ENCODE measurements around the gene STK16. TPM values are rescaled to one million over a fixed set of nuclear protein-coding genes. Genes with fewer than 3 reads are reported as not detected.

The STK16 gene
- total and polyA plus RNA-seq, 2 of the 4 experiments (the other 2 are of a cell fraction), result 44.4 to 50.1 TPM

GRCh38 chr2:219219784-219220532 lies 25.3 kb upstream of the STK16 start (continued):
- no peak for TF ChIP-seq MXI1 (IDR thresholded peaks at IDR 0.05; ENCODE audit: borderline replicate concordance, low read depth, low read length)

DNA sequence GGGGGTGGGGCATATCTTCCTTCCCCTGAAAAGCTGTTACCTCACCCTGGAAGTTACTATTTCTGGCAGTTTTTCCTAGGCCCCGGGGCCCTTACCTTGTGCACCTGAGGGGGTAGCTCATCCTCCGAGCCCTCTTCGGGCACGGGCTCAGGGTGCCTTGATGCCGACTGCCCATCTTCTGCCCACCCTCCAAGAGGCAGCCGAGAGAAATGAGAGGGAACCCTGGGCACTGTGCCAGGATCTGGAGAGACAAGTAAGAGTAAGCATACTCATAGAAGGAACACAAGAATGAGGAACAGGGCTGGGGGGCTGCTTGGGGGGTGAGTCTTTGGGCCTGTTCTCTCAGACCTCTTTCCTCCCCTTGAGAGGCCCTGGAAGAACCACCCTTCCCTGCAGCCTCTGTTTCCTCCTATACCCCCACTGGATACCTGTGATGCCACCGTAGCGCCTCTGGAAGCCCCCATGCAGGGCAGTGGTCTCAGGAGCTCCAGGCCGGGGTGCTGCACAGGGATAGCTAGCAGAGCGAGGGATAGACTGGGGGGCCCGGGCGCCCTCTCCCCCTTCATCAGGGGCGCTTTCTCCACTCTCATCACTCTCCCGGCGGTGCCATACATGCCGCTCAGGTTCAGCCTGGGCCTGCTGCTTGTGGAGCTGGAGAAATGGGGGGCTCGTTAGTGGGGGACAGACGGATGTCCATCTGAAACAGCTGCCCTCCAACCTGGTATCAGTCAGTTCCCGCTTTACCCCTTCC lies 24.5 kb upstream of the STK16 start:
- ChIA-PET CTCF (no interaction called here), POLR2A (ENCODE audit: unreplicated experiment) (no interaction called here)
- peaks cover 6% of the 10 kb centered on the region for H3K9me1 ChIP-seq (ENCODE audit: insufficient read depth, low read length)
- no peak overlapping the region for H3K56ac ChIP-seq (ENCODE audit: extremely low read depth, insufficient read depth, low read length)
- ATAC-seq (ENCODE audit: low read depth) (no peak), DNase-seq (no peak)
- H3K4me1 ChIP-seq (ENCODE audit: control insufficient read depth, insufficient read depth, low read length), result peaks cover 5% of the 10 kb centered on the region; the same call in 1 of the 2 replicates
- no peaks in the 10 kb centered on the region for H3K9me3 ChIP-seq (ENCODE audit: control insufficient read depth, insufficient read depth, low read length)
- no peak overlapping the region for H3K18ac ChIP-seq (ENCODE audit: low read depth, low read length)
- no peak overlapping the region for H4K91ac ChIP-seq (ENCODE audit: insufficient read depth, low read depth, low read length)
- no peak overlapping the region for H4K5ac ChIP-seq (ENCODE audit: low read depth, low read length)
- no peak overlapping the region for H3K27ac ChIP-seq (ENCODE audit: insufficient read depth, low read length)
- intact Hi-C loops (cut with micrococcal nuclease) (no loop called here), in situ Hi-C loops (cut with MboI; ENCODE audit: low sequenced_read_pairs) (no loop called here), dilution Hi-C loops (cut with HindIII; ENCODE audit: low sequenced_read_pairs, unreplicated experiment) (no loop called here)
- H3K4me3 ChIP-seq (ENCODE audit: insufficient read depth, low read depth, low read length), result no peak overlapping the region
- H4K8ac ChIP-seq (ENCODE audit: low read depth in 2 of 2, low read length in 2 of 2), result no peak overlapping the region
- no peak overlapping the region for H3K9ac ChIP-seq (ENCODE audit: low read depth, low read length)
- no peak overlapping the region for H3K14ac ChIP-seq (replicated peaks; ENCODE audit: low read depth, low read length)
- no CpG with 5 or more reads among the region's 19 CpGs for WGBS, 2 experiments (ENCODE audit: extremely low coverage in 2 of 2, insufficient read length in 1 of 2)
- no peak overlapping the region for H2AK5ac ChIP-seq (ENCODE audit: low read depth, low read length)
- no peak overlapping the region for H3K23ac ChIP-seq (ENCODE audit: low read depth, low read length)
- H3K4me2 ChIP-seq (ENCODE audit: low read depth, low read length), result no peak overlapping the region
- peaks cover 8% of the 10 kb centered on the region for H4K20me1 ChIP-seq (ENCODE audit: insufficient read depth, low read length)
- no peak overlapping the region for H2AFZ ChIP-seq (replicated peaks; ENCODE audit: low read length, poor library complexity)
- H2AK9ac ChIP-seq (replicated peaks; ENCODE audit: low read depth, low read length, poor library complexity), result no peak overlapping the region
- H2BK120ac ChIP-seq (ENCODE audit: low read depth, low read length), result no peak overlapping the region
- H3K36me3 ChIP-seq (ENCODE audit: control insufficient read depth, insufficient read depth, low read length), result peaks cover 58% of the 10 kb centered on the region
- no TSS peak for BruUV-seq (replicated peaks)
- peaks cover 8 to 20% of the 10 kb centered on the region in 2 experiments; a peak in 3 of 4 replicates for H3K79me1 ChIP-seq (ENCODE audit: low read depth in 1 of 2, low read length in 2 of 2)
- no peak overlapping the region for H3K4ac ChIP-seq (ENCODE audit: low read depth, low read length)
- no peak overlapping the region for H2BK15ac ChIP-seq (ENCODE audit: low read depth, low read length)
- no peaks in the 10 kb centered on the region for H3K27me3 ChIP-seq (ENCODE audit: control insufficient read depth, insufficient read depth, low read length)
- no peak overlapping the region for H2BK20ac ChIP-seq (ENCODE audit: low read depth, low read length)
- H2BK5ac ChIP-seq (ENCODE audit: low read depth, low read length, poor library complexity, severe bottlenecking), result no peak overlapping the region
- TF ChIP-seq POLR2A (IDR thresholded peaks at IDR 0.05; ENCODE audit: low read depth, low read length), result no peak
- no peak for TF ChIP-seq SMC3 (IDR thresholded peaks at IDR 0.05; ENCODE audit: low read depth, low read length)
- TF ChIP-seq MAZ (IDR thresholded peaks at IDR 0.05; ENCODE audit: borderline replicate concordance, low read depth, low read length), result no peak
- no peak for TF ChIP-seq CHD1 (IDR thresholded peaks at IDR 0.05; ENCODE audit: low read depth, low read length)
- no peak for TF ChIP-seq BHLHE40 (IDR thresholded peaks at IDR 0.05; ENCODE audit: low read depth, low read length)
- no peak for TF ChIP-seq RFX5 (IDR thresholded peaks at IDR 0.05; ENCODE audit: low read depth, low read length)
- TF ChIP-seq, protein P1, sequence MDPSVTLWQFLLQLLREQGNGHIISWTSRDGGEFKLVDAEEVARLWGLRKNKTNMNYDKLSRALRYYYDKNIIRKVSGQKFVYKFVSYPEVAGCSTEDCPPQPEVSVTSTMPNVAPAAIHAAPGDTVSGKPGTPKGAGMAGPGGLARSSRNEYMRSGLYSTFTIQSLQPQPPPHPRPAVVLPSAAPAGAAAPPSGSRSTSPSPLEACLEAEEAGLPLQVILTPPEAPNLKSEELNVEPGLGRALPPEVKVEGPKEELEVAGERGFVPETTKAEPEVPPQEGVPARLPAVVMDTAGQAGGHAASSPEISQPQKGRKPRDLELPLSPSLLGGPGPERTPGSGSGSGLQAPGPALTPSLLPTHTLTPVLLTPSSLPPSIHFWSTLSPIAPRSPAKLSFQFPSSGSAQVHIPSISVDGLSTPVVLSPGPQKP (IDR thresholded peaks at IDR 0.05; ENCODE audit: borderline replicate concordance, low read depth, low read length), result no peak
- TF ChIP-seq, protein P2, sequence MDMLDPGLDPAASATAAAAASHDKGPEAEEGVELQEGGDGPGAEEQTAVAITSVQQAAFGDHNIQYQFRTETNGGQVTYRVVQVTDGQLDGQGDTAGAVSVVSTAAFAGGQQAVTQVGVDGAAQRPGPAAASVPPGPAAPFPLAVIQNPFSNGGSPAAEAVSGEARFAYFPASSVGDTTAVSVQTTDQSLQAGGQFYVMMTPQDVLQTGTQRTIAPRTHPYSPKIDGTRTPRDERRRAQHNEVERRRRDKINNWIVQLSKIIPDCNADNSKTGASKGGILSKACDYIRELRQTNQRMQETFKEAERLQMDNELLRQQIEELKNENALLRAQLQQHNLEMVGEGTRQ (IDR thresholded peaks at IDR 0.05; ENCODE audit: low read depth, low read length), result no peak
- no peak for TF ChIP-seq MXI1 (IDR thresholded peaks at IDR 0.05; ENCODE audit: borderline replicate concordance, low read depth, low read length)
- TF ChIP-seq FOS (IDR thresholded peaks at IDR 0.05; ENCODE audit: low read depth, low read length), result no peak
- no peak for TF ChIP-seq NFE2L2 (IDR thresholded peaks at IDR 0.05; ENCODE audit: low read depth, low read length)
- TF ChIP-seq RCOR1 (IDR thresholded peaks at IDR 0.05; ENCODE audit: insufficient replicate concordance, low read length), result no peak
- TF ChIP-seq RAD21 (IDR thresholded peaks at IDR 0.05; ENCODE audit: low read length), result no peak
- no peak for TF ChIP-seq CEBPB (IDR thresholded peaks at IDR 0.05; ENCODE audit: low read depth, low read length)

Measured in IMR-90 (cell line).